PC-9 (cell line): Measurements from ENCODE around the gene SIRPD. TPM values are rescaled to one million over a fixed set of nuclear protein-coding genes. Genes with fewer than 3 reads are reported as not detected.

Experiments used
- Bru-seq: library from RNA; stranded (reverse); fragments of 400-500 nt; gene quantifications from one replicate; lab custom pipeline; 2021; lab: Mats Ljungman, UMichigan
- BruChase-seq, 2 experiments: library from RNA; stranded (reverse); fragments of 400-500 nt; gene quantifications; one replicate each; lab custom pipeline; 2021; lab: Mats Ljungman, UMichigan
- BruUV-seq: library from RNA; stranded (reverse); fragments of 400-500 nt; replicated peaks from 2 replicates; lab custom pipeline; 2021; lab: Mats Ljungman, UMichigan
- CTCF ChIA-PET: fragments of 300-600 bp; sonication (Branson Sonifier 250); formaldehyde crosslinking; loops from one replicate; lab custom pipeline; 2022; ENCODE audit warnings: antibody characterized with exemption; lab: Charles Lee
- POLR2A ChIA-PET: fragments of 300-600 bp; sonication (Branson Sonifier 250); formaldehyde crosslinking; loops from one replicate; lab custom pipeline; 2022; ENCODE audit warnings: antibody characterized with exemption; ENCODE audit not compliant: unreplicated experiment; lab: Charles Lee
- DNase-seq, 2 experiments: peaks; one replicate each; pipeline versions ENCODE4 v3.0.0 to v3.0.0-alpha.2; 2015 to 2022; ENCODE audit warnings: mixed read lengths in 1 of 2
- H2AFZ ChIP-seq: fragments of 200-600 bp; sonication (generic); 2 replicates; pipeline ENCODE4 v1.8.1; 2017; ENCODE audit warnings: antibody characterized with exemption
- H3F3A ChIP-seq: fragments of 200-600 bp; sonication (generic); 2 replicates; pipeline ENCODE4 v1.8.1; 2017; ENCODE audit warnings: antibody characterized with exemption, mild to moderate bottlenecking, low read depth; ENCODE audit not compliant: insufficient read depth
- H3K27ac ChIP-seq: fragments of 200-600 bp; sonication (generic); 2 replicates; pipeline ENCODE4 v1.6.1; 2016; ENCODE audit warnings: mixed run types
- H3K27me3 ChIP-seq: fragments of 200-600 bp; sonication (generic); 2 replicates; pipeline ENCODE4 v1.6.1; 2016; ENCODE audit warnings: low read depth, mixed run types; ENCODE audit not compliant: insufficient read depth
- H3K36me3 ChIP-seq: fragments of 200-600 bp; sonication (generic); 2 replicates; pipeline ENCODE4 v1.6.1; 2016; ENCODE audit warnings: low read depth, mixed run types
- H3K4me1 ChIP-seq: fragments of 200-600 bp; sonication (generic); replicated peaks from 2 replicates; pipeline ENCODE4 v1.6.1; 2016; ENCODE audit warnings: mixed run types; ENCODE audit not compliant: insufficient read depth
- H3K4me2 ChIP-seq: fragments of 200-600 bp; sonication (generic); 2 replicates; pipeline ENCODE4 v1.6.1; 2017; ENCODE audit warnings: mixed run types
- H3K4me3 ChIP-seq: fragments of 200-600 bp; sonication (generic); 2 replicates; pipeline ENCODE4 v1.6.1; 2016; ENCODE audit warnings: mixed run types
- H3K79me2 ChIP-seq: fragments of 200-600 bp; sonication (generic); 2 replicates; pipeline ENCODE4 v1.6.1; 2017; ENCODE audit warnings: low read depth, mixed run types
- H3K9me2 ChIP-seq: fragments of 200-600 bp; sonication (generic); 2 replicates; pipeline ENCODE4 v1.8.1; 2017; ENCODE audit warnings: mild to moderate bottlenecking; ENCODE audit not compliant: insufficient read depth
- H3K9me3 ChIP-seq: fragments of 200-600 bp; sonication (generic); 2 replicates; pipeline ENCODE4 v1.8.1; 2016; ENCODE audit warnings: low read depth; ENCODE audit not compliant: insufficient read depth
- H4K20me1 ChIP-seq: fragments of 200-600 bp; sonication (generic); 2 replicates; pipeline ENCODE4 v1.8.1; 2017; ENCODE audit not compliant: insufficient read depth
- CTCF ChIP-seq: fragments of 200-600 bp; sonication (generic); conservative IDR thresholded peaks from 2 replicates; pipeline ENCODE4 v1.6.1; 2017; ENCODE audit warnings: mixed run types, antibody characterized with exemption, mild to moderate bottlenecking, moderate library complexity
- EZH2 ChIP-seq: fragments of 200-600 bp; sonication (generic); IDR thresholded peaks from 2 replicates; pipeline ENCODE4 v1.8.0; 2017; ENCODE audit warnings: antibody characterized with exemption, low read depth
- intact Hi-C: fragments of 100-400 bp; cut with micrococcal nuclease; formaldehyde crosslinking; loops from one replicate; pipeline ENCODE4 v1.10.0; 2022; ENCODE audit not compliant: unreplicated experiment
- long read RNA-seq: library from polyadenylated mRNA; stranded (forward); transcript quantifications from one replicate; pipeline ENCODE4 v2.0.0, GENCODE V29; 2022
- total RNA-seq: library from RNA; stranded (reverse); gene quantifications from 2 replicates; pipeline ENCODE4 v1.2.3, GENCODE V29; 2021

Gene SIRPD
- total RNA-seq, result 0.37 and 0.53 TPM in 2 replicates
- Bru-seq, nascent RNA, result percentile 35 among the genes with signal in this experiment
- BruChase-seq, experiment 1, labeled RNA remaining after a 2-hour chase, result percentile 36 among the genes with signal in this experiment
- percentile 19 among the genes with signal in this experiment for BruChase-seq, experiment 2, labeled RNA remaining after a 6-hour chase
- long read RNA-seq, partial matches to known transcripts, result 1 of 1 reads
- long read RNA-seq, other reads (novel, unspliced or antisense), result 0 of 1 reads

GRCh38 chr20:1557605-1558004 is at the start of gene SIRPD:
TSS of gene SIRPD (minus strand) at chr20:1557705. CDS start at chr20:1557653, 52 bp downstream.
- no TSS peak for BruUV-seq
- H3F3A ChIP-seq, result no peaks in the 10 kb centered on the region
- peaks cover 18% of the 10 kb centered on the region for H3K36me3 ChIP-seq
- H3K4me2 ChIP-seq, result no peak within 1 kb of the TSS
- H3K9me2 ChIP-seq, result no peaks in the 10 kb centered on the region
- peaks cover 42% of the 10 kb centered on the region for H3K9me3 ChIP-seq
- H3K4me1 ChIP-seq, result no peaks in the 10 kb centered on the region
- H2AFZ ChIP-seq, result no peak within 1 kb of the TSS
- H3K4me3 ChIP-seq, result no peak within 1 kb of the TSS
- intact Hi-C loops, result no loop called here
- no peaks in the 10 kb centered on the region for H3K27me3 ChIP-seq
- no peak for TF ChIP-seq CTCF
- no peak for TF ChIP-seq EZH2
- H3K27ac ChIP-seq, result no peak within 1 kb of the TSS
- H4K20me1 ChIP-seq, result no peaks in the 10 kb centered on the region
- no peaks in the 10 kb centered on the region for H3K79me2 ChIP-seq
- POLR2A ChIA-PET, result no interaction called here
- DNase-seq, result no peak
- CTCF ChIA-PET, result no interaction called here

- H3K4me1 ChIP-seq, result no peaks in the 10 kb centered on the region
- no peaks in the 10 kb centered on the region for H3F3A ChIP-seq
- H3K4me2 ChIP-seq, result no peak overlapping the region
- H3K27me3 ChIP-seq, result no peaks in the 10 kb centered on the region
- H3K27ac ChIP-seq, result no peak overlapping the region
- no peaks in the 10 kb centered on the region for H3K36me3 ChIP-seq
- H2AFZ ChIP-seq, result no peak overlapping the region
- no peak for DNase-seq
- no peak for TF ChIP-seq CTCF
- no peak for TF ChIP-seq EZH2
- H3K4me3 ChIP-seq, result no peak overlapping the region
- H3K79me2 ChIP-seq, result no peaks in the 10 kb centered on the region
- H3K9me3 ChIP-seq, result no peaks in the 10 kb centered on the region
- ChIA-PET POLR2A (no interaction called here), CTCF (no interaction called here)
- H3K9me2 ChIP-seq, result no peaks in the 10 kb centered on the region
- no peaks in the 10 kb centered on the region for H4K20me1 ChIP-seq
- intact Hi-C loops, result no loop called here
- BruUV-seq, result no TSS peak
Observed at GRCh38 chr20:1600736-1601135, 43.2 kb upstream of the SIRPD start.

- ChIA-PET POLR2A (no interaction called here), CTCF (no interaction called here)
- no peak overlapping the region for H3K4me2 ChIP-seq
- no peaks in the 10 kb centered on the region for H3K9me3 ChIP-seq
- no peaks in the 10 kb centered on the region for H3K79me2 ChIP-seq
- no peaks in the 10 kb centered on the region for H3F3A ChIP-seq
- no peak overlapping the region for H3K27ac ChIP-seq
- intact Hi-C loops, result no loop called here
- H3K4me3 ChIP-seq, result no peak overlapping the region
- no peaks in the 10 kb centered on the region for H3K4me1 ChIP-seq
- TF ChIP-seq EZH2, result no peak
- no peak for TF ChIP-seq CTCF
- H3K27me3 ChIP-seq, result no peaks in the 10 kb centered on the region
- no TSS peak for BruUV-seq
- H3K36me3 ChIP-seq, result no peaks in the 10 kb centered on the region
- DNase-seq, result no peak
- H2AFZ ChIP-seq, result no peak overlapping the region
- H4K20me1 ChIP-seq, result no peaks in the 10 kb centered on the region
- no peaks in the 10 kb centered on the region for H3K9me2 ChIP-seq
Observed at GRCh38 chr20:1595333-1595732, 37.8 kb upstream of the SIRPD start.
